HG03521 (cell line): ENCODE data around the gene LONP2.
"Not testable (repeated sequence)": the region's sequence is repeated elsewhere in the genome, so short reads cannot be mapped to it uniquely, and the experiment has no call there.

Source experiments
- ATAC-seq: cut with Tn5 transposase; IDR thresholded peaks from one replicate; pipeline ENCODE4 v1.9.1; 2021; ENCODE audit warnings: mild to moderate bottlenecking, moderate library complexity; ENCODE audit not compliant: unreplicated experiment

Gene LONP2

DNA sequence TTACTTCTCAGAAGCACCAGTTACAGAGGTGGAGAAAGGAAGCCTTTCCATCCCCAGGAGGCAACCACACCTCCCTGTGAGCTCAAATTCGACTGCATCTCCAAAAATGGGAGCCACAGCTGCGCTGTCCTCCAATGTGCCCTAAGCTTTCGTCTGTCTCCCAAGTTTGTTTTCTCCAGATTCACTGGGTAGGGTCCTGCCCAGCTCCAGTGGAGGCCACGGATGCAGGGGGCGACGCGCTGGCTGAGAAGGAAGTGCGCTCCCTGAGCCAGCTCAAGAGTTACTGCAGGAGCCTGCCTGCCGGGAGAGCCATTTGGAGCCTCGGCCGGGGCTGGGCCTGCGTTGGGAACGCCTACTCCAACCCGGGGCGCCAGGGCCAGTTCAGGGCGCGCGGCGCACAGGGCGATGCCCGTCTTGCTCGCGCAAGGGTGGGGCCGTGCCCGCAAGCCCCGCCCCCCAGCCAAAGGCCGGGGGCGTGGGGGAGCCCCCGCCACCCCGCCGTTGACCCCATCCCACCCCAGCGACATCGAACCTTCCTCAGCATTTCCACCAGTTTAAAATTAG is 121.6 kb downstream of the LONP2 start:
- ATAC-seq: peak; percentile 94

DNA sequence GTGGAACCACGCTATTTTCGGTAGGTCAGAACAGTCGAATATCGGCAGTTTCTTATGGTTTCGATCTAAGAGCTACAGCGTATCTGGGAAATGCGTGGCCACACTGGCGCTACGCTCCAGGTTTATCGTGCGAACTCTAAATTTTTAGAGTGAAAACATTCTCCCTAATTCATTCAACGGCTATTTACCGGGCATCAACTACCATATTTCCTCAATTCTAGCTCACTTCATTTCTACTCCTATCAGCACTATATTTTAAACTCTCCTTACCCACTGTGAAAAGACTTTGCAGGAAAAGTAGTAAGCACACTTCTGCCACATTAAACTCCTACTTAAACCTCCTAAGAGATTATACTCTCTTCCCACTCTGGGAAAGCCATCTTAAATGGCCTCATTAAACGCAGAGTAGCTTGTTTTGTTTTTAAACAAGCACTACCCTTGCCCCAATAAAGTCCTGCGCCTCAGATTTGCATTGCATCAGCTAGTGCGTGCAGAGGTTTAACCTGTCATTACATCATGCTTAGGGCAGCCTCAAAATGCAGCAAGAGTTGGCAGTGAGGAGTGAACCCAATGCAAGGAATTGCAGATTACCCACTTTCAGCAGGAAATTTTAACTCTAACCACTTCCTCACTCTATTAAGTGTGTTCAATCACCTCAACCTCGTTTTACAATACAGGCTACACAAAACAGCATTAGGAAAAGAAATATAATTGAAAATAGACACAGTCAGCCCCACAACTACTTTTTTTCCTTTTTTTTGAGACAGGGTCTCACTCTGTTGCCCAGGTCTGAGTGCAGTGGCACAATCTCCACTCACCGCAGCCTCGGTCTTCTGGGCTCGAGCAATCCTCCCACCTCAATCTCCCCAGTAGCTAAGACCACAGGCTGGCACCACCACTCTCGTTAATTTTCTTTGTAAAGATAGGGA is 122.3 kb downstream of the LONP2 start:
- ATAC-seq: peak; percentile 56

DNA sequence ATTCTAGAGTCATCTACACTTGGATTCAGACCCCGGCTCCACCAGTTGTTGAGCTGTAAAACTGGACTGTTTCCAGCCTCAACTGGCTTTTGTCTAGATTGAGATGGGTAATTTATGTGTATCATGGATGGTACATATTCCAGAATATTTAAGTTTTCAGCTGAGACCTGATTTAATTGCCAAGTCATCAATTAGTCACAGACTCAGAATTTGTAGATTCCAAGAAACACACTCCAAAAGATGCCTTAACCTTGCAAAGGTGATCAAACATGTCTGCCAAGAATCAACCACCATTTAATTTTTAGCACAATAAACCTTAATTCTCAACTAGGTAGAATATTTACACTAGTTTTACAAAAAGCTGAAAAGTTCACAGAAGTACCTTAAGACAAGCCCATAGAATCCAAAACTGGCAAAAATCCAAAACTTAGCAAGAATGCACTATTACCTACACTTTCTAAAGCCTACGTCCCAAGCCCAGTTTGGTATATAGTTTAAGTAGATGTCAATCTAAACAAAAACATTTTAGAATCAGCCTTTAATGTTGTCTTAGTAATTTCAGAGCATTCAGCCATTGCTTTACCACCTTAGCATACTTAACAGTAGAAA is 123.4 kb downstream of the LONP2 start:
- ATAC-seq: no peak

DNA sequence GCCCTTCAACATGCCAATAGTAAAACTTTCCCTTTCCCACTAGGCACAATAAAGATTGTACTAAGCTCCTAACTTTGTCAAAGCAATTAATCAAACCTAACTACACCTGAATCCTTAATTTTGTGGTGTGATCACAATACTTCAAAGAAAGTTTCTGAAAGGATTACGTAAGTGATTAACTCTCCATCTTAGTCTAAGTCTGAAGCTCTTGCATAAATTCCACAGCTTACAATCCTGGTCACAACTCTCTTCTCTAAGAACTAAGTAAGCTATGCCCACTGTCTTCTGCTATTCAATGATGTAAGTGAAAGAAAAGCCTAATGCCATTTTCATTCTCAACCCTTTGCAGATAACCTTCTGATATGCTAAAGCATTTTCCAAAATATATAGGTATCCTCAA is 125.7 kb downstream of the LONP2 start:
- no peak for ATAC-seq

DNA sequence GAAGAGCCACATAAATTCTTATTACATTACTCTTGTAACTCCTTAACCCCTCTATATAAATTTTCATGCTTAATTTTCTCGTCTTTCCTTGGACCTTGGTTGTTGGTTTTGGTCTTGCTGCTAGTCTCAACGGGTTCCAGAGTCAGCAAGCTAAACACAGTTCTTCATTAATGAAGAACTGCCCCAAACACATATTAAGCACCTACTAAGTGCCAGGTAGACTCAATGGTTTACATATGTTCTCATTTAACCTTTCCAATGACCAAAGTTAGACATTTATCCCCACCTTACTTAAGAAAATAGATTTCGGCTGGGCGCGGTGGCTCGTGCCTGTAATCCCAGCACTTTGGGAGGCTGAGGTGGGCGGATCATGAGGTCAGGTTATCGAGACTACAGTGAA is 126.1 kb downstream of the LONP2 start:
- no peak for ATAC-seq

DNA sequence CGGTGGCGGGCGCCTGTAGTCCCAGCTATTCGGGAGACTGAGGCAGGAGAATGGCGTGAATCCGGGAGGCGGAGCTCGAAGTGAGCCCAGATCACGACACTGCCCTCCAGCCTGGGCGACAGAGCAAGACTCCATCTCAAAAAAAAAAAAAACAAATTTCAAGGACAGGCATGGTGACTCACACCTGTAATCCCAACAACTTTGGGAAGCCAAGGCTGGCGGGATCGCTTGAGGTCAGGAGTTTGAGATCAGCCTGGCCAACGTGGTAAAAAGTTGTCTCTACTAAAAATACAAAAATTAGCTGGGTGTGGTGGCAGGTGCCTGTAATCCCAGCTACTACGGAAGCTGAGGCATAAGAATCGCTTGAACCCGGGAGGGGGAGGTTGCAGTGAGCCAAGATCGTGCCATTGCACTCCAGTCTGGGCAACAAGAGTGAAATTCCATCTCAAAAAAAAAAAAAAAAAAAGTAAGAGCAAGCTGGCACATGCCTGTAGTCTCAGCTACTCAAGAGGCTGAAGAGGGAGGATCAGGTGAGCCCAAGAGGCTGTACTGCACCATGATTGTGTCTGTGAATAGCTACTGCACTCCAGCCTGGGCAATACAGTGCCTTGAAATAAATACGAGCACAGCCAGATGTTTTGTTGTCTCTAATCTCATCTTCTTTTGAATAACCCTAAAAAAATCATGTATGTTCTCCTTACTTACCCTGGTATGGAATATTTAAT is 126.7 kb downstream of the LONP2 start:
- not testable (repeated sequence) for ATAC-seq

DNA sequence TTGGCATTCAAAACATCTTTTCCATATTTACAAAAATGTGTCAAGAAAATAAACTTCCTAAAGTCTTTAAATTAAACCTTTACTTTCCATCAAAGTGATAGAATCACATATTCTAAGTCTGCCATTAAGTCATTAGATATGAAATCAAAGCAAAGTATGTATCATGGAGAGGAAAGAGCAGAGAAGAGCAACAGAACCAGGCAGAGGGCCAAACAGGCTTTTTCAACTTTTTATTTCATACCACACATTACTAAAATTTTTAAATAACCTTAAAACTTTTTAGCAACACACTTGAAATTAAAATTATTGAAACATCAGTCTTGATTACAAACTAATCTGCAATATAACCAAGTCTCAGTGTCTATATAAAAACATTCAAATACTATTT is 127.3 kb downstream of the LONP2 start:
- ATAC-seq: no peak

DNA sequence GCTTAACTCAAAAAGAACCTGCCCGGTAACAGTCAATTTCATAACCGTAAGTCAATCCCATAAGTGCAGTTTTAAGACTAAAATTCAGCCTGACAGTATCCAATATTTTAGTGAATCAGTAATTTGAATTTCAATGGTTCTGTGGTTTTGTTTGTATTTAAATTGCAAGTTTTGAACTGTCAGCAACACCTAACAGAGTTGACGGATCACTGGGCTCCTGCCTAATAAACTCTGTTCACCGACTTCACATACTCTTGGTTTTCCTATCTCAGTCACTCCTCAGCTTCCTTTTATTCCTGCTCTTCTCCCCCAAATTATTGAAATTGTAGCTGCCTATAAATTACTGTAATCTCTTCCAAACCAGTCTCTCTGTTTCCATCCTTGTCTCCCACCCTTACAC is 128.6 kb downstream of the LONP2 start:
- ATAC-seq: no peak

DNA sequence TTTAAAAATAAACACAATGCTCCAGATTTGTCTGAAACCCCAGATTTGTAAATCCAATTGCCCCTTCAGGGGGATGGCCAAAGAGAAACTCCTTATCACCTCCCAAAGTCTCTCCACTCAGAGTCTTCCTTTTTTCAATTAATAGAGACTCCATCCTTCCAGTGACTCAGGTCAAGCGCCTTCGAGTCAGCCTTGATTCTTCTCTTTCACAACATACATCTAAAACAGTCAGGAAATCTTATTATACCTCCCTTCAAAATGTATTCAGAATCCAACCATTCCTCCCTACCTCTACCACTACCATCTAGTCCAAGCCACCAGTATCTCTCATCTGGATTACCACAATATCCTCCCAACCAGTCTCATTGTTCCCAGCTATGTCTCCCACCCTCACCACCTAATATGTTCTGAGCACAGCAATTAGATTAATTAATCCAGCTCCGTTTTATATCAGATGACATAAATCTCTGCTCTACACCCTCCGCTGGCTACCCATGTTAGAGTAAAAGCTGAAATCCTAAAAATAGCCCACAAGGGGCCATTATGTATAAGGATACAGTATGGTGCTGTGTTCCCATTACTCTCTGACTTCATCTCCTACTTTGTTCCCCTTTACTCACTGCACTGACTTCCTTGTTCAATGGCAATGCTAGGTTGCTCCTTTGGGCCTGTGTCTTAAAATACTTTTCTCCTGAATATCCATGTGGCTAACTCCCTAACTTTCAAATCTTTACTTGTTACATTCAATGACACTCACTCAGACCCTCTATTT is 129.3 kb downstream of the LONP2 start:
- no peak for ATAC-seq

DNA sequence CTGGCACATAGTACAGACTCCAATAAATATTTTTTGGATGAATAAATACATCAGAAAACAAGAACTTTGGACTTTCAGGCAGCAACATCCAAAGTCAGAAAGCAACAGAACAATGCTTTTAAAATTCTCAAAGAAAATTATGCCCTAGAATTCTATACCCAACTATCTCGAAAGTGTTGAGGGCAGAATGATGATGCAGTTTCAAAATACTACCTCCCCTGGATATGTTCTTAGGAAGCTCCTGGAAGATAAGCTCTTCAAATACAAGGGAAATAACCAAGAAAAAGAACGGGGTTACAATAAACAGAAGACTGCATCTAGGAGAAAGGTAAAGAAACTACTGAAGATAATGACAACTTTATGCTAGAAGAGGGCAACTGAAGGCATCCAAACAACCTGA is 130.2 kb downstream of the LONP2 start:
- ATAC-seq: no peak

DNA sequence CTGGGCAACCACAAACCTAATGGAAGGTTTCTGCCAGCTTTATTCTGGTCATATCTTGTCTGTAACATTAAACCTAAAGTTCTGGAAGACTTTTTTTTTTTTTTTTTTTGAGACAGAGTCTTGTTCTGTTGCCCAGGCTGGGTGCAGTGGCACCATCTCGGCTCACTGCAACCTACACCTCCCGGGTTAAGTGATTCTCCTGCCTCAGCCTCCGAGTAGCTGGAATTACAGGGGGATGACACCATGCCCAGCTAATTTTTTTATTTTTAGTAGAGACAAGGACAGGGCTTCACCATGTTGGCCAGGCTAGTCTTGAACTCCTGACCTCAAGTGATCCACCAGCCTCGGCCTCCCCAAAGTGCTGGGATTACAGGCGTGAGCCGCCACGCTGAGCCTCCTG is 133.2 kb downstream of the LONP2 start:
- ATAC-seq: not testable (repeated sequence)

DNA sequence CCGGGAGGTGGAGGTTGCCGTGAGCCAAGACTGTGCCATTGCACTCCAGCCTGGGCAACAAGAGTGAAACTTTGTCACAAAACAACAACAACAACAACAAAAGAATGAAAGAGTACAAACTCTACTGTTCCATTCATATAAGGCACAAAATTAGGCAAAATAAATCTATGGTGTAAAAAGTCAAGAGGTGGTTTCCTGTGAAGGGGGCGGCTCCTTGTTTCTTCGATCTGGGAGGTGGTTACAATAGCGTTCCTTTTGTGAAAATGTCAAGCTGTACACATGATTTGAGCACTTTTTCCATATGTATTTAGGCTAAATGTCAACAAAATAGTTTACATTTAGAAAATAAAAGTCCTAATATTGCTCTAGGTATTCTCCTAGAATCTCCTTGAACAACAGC is 134.2 kb downstream of the LONP2 start:
- ATAC-seq: no peak

DNA sequence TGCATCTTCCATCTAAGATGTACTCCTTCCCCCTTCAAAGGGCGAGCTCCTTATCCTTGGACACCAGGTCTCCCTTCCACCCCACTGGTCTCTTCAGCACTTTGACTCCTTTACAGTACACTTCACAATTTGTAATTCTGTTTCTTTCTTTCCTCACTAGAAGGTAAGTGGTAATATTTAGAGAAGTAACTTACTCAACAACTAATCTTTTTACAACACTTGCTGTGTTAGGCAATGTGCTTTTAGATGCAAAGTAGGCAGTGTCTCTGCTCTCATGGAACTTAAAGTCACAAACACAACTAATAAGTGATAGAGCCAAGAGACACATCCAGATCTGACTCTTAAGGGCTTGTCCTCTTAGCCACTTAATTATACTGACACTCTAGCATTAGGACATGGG is 134.7 kb downstream of the LONP2 start:
- no peak for ATAC-seq

DNA sequence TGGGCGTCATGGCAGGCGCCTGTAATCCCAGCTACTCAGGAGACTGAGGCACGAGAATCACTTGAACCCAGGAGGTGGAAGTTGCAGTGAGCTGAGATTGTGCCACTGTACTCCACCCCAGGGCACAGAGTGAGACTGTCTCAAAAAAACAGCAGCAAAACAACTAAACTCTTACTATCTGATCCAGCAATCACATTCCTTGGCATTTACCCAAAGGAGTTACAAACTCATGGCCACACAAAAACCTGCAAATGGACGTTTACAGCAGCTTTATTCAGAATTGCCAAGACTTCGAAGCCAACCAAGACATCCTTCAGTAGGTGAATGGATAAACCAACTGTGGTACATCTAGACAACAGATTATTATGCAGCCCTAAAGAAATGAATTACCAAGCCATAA is 137.1 kb downstream of the LONP2 start:
- ATAC-seq: no peak

DNA sequence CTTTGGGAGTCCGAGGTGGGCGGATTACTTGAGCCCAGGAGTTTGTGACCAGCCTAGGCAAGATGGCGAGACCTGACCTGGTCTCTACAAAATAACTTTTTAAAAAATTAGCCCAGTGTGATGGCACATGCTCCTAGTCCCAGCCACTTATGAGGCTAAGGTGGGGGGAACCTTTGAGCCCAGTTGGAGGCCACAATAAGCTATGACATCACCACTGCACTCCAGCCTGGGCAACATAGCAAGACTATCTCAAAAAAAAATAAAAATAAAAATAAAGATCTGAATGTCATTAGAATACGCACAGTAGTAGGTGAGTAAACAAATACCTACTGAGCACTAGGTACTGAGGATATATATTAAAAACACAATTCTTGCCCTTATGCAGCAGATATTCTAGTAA is 138.0 kb downstream of the LONP2 start:
- ATAC-seq: no peak

DNA sequence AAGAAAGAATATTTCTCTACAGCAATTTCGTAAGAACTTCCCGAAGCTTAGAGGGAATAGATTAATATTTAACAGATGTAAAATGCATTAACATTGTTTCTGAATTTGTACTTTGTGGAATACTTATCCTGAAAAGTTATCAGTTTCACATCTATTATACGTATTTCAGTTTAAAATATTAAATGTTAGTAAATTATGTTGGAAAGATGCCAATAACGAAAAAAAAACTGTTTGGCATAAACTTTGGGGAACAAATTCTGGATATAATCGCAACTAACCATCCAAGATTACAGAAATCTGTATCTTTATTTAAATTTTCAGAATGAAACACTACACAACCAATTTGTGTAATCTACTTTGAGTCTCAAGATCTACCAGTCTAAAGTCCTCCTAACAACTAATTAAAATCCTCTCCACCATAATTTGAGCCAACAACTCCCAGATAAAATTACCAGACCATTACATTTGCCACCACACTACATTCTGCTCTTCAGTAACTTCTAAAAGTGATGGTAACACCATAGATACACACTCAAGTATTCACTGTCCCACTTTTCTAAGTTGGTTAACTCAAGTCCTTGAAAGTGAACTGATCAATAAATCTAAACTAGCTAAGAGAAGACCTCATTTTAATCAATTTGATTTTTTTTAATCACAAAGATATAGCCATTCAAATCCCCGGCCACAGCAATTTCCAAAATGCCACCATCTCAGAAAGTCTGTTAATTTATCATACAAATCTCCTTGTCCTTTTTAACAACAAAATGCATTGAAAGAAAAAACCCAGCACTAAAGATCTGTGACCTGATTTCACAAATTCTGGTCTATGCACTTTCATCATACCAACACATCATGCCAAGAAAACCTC is 139.1 kb downstream of the LONP2 start:
- no peak for ATAC-seq

DNA sequence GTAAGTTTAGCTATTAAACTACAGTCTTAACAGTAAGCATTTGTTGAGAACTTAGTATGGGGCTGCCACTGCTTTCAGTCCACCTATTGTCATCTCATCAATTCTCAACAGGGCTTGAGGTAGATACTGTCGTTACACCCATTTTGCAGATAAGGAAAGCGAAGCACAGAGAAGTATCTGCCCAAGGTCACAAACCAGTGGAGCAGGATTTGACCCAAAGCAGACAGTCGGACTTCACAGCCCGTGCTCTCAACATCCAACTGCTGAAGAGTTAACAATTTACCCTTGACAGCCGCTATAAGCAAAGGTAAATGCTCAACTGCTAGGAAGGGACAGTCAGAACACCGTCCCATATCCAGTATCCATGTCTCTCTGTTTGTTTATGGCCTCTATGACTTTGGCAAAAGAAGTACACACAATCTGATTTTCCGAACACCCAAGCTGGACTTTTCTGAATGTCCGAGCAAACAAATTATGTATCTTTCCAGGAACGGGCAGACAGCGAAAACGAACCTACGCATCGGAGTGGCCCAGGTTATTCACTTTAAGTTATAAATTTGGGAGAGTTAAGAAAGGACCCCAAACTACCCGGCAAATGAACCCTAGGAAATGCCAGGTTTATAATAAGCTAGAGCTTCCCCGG is 139.9 kb downstream of the LONP2 start:
- ATAC-seq: no peak

DNA sequence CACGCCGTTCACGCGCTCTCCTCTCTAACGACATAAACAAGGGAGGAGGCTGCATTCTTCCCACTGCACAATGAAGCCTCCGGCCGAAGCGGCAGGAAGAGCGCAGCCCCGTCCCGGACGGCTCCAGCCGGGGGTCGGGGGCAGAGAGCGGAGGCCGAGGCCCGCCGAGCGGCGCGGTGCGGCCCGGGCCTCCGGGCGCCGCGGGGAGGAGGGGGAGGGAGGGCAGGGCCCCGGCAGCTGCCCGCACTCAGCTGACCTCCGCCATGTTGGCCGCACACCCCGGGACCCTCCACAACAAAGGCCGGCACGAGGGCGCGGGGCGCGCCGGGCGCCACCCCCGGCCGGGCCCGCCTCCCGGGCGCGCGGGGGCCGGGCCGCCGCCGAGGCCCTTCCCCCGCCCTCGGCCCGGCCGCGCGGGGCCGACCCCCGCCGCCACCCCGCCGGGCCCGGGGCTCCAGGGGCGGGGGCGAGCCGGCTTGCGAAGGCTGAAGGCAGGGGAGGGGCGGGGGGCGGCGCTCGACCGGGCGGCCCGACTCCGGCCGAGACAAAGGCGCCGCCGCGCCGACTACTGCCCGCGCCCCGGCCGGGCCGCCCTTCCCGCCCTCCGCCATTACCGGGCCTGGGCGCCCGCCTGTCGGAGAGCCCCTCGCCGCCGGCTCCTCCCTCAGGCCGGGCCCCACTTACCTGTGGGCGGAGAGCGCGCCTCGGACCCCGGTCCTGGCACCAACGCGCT is 140.6 kb downstream of the LONP2 start:
- peak; percentile 54 for ATAC-seq
